Testis (tissue), 3 donors: ENCODE data around the gene SEMA3E. TPM values are rescaled to one million over a fixed set of nuclear protein-coding genes. Genes with fewer than 3 reads are reported as not detected.

Experiments used
- DNase-seq: peaks from one replicate; pipeline ENCODE4 v3.0.0-alpha.2; 2019
- H3K27ac ChIP-seq, 2 donors: fragments of 200-600 bp; sonication (generic); one replicate each; pipeline ENCODE4 v1.5.1; 2019
- H3K27me3 ChIP-seq: fragments of 200-600 bp; sonication (generic); one replicate; pipeline ENCODE4 v1.5.1; 2019
- H3K36me3 ChIP-seq: fragments of 200-600 bp; sonication (generic); one replicate; pipeline ENCODE4 v1.5.1; 2017; ENCODE audit warnings: low read depth; ENCODE audit errors: missing control alignments
- H3K4me1 ChIP-seq: fragments of 200-600 bp; sonication (generic); one replicate; pipeline ENCODE4 v1.5.1; 2019
- H3K4me3 ChIP-seq, 2 donors: fragments of 200-600 bp; sonication (generic); one replicate each; pipeline ENCODE4 v1.5.1; 2017 to 2019
- H3K9me3 ChIP-seq: fragments of 200-600 bp; sonication (generic); one replicate; pipeline ENCODE4 v1.5.1; 2017
- POLR2A ChIP-seq: fragments of 450-650 bp; IDR thresholded peaks from one replicate; pipeline ENCODE4 v1.6.1; 2017; ENCODE audit warnings: antibody characterized with exemption, mild to moderate bottlenecking, moderate library complexity
- WGBS, 2 donors: methylation state at CpG; one replicate each; pipeline ENCODE4 v1.1.5; 2018; 5-methylcytosine and 5-hydroxymethylcytosine counted together
- intact Hi-C: fragments of 100-400 bp; cut with DNase I; formaldehyde crosslinking; loops from one replicate; pipeline ENCODE4 v1.15.1; 2023; ENCODE audit warnings: low total_unique reads
- polyA plus RNA-seq: library from polyadenylated mRNA; stranded (reverse); fragments of 350-450 nt; fragmentation: Illumina TruSeq; extraction: RNeasy Lipid Tissue Mini Kit (QIAGEN cat#74804); gene quantifications from one replicate; pipeline ENCODE4 v1.2.3, GENCODE V29; 2014; ENCODE audit warnings: low read depth, low replicate concordance; ENCODE audit not compliant: insufficient read depth
- total RNA-seq, 2 donors: library from RNA; depleted of rRNA; stranded (reverse); fragments of >200 nt; gene quantifications; one replicate each; pipeline ENCODE4 v1.2.3, GENCODE V29; 2016
- TF ChIP-seq, protein P1 (sequence below), 3 experiments: fragments of 450-650 bp in 2 of 3; fragments of 200-600 bp in 1 of 3; sonication (generic) in 1 of 3; IDR thresholded peaks; one replicate each; pipeline ENCODE4 v1.5.1; 2016 to 2019; ENCODE audit warnings: antibody characterized with exemption in 3 of 3, mild to moderate bottlenecking in 2 of 3, moderate library complexity in 1 of 3

The SEMA3E gene
- total and polyA plus RNA-seq, 3 donors from 2014 or later: 0.19 to 0.47 (median 0.36) TPM

DNA sequence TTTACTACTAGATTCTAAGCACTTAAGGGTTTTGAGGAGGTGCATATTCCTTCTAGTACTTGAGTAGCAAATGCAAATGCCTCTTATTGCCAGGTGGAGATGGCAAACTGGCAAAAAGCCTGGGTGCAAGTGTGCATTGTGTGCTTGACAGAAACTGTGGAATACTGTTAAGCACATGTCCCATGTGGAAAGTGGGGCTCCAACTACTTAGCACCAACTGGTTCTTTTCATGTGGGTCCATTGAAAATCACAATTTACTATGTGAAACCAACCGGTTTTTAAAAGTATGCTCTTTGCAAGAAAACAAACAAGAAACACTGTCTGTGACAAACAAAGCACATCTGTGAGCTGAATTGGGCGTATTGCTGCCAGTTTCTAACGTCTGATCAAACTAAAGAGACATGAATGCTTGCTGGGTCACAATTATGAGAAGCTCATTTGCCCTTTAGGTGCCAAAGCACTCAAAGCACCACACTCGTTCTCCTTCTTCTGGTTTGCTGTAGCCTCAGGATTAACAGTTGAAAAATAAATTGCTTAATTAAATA is 197.4 kb downstream of the SEMA3E start:
- DNase-seq: no peak
- WGBS, 2 donors: 77 to 78% methylated on average over 4 of the region's 4 CpGs
- no peak overlapping the region for H3K4me3 ChIP-seq
- no peak overlapping the region for H3K27ac ChIP-seq
- H3K9me3 ChIP-seq: no peaks in the 10 kb centered on the region
- no peaks in the 10 kb centered on the region for H3K36me3 ChIP-seq
- H3K4me1 ChIP-seq: no peaks in the 10 kb centered on the region
- TF ChIP-seq, protein P1, sequence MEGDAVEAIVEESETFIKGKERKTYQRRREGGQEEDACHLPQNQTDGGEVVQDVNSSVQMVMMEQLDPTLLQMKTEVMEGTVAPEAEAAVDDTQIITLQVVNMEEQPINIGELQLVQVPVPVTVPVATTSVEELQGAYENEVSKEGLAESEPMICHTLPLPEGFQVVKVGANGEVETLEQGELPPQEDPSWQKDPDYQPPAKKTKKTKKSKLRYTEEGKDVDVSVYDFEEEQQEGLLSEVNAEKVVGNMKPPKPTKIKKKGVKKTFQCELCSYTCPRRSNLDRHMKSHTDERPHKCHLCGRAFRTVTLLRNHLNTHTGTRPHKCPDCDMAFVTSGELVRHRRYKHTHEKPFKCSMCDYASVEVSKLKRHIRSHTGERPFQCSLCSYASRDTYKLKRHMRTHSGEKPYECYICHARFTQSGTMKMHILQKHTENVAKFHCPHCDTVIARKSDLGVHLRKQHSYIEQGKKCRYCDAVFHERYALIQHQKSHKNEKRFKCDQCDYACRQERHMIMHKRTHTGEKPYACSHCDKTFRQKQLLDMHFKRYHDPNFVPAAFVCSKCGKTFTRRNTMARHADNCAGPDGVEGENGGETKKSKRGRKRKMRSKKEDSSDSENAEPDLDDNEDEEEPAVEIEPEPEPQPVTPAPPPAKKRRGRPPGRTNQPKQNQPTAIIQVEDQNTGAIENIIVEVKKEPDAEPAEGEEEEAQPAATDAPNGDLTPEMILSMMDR (IDR thresholded peaks at IDR 0.05): no peak
- TF ChIP-seq POLR2A: no peak
- intact Hi-C loops: no loop called here
- H3K27me3 ChIP-seq: no peaks in the 10 kb centered on the region

GRCh38 chr7:83449781-83450180 is 199.2 kb downstream of the SEMA3E start:
- no peak for DNase-seq
- H3K4me3 ChIP-seq: no peak overlapping the region
- intact Hi-C loops: no loop called here
- H3K9me3 ChIP-seq: no peaks in the 10 kb centered on the region
- H3K27me3 ChIP-seq: no peaks in the 10 kb centered on the region
- H3K36me3 ChIP-seq: no peaks in the 10 kb centered on the region
- TF ChIP-seq, protein P1 (IDR thresholded peaks at IDR 0.05): no peak
- TF ChIP-seq POLR2A: no peak
- no peaks in the 10 kb centered on the region for H3K4me1 ChIP-seq
- no peak overlapping the region for H3K27ac ChIP-seq

- intact Hi-C loops: no loop called here
- Histone ChIP-seq H3K27me3 (no peaks in the 10 kb centered on the region), H3K4me3 (no peak overlapping the region), H3K27ac (no peak overlapping the region), H3K4me1 (no peaks in the 10 kb centered on the region), H3K9me3 (no peaks in the 10 kb centered on the region), H3K36me3 (no peaks in the 10 kb centered on the region)
- no peak for DNase-seq
- WGBS, 2 donors: 40 to 63% methylated on average over 2 of the region's 2 CpGs
- no peak for TF ChIP-seq POLR2A
- TF ChIP-seq, protein P1 (IDR thresholded peaks at IDR 0.05): no peak
Observed at GRCh38 chr7:83447681-83448080, 201.3 kb downstream of the SEMA3E start.

GRCh38 chr7:83446102-83446669 is 202.8 kb downstream of the SEMA3E start:
- Histone ChIP-seq H3K36me3 (no peaks in the 10 kb centered on the region), H3K9me3 (no peaks in the 10 kb centered on the region), H3K27ac (no peak overlapping the region), H3K4me1 (no peaks in the 10 kb centered on the region), H3K4me3 (no peak overlapping the region), H3K27me3 (no peaks in the 10 kb centered on the region)
- WGBS, 2 donors: 58 to 60% methylated on average over 4 of the region's 4 CpGs
- TF ChIP-seq, protein P1 (IDR thresholded peaks at IDR 0.05): no peak
- no peak for TF ChIP-seq POLR2A
- intact Hi-C loops: no loop called here
- DNase-seq: no peak

DNA sequence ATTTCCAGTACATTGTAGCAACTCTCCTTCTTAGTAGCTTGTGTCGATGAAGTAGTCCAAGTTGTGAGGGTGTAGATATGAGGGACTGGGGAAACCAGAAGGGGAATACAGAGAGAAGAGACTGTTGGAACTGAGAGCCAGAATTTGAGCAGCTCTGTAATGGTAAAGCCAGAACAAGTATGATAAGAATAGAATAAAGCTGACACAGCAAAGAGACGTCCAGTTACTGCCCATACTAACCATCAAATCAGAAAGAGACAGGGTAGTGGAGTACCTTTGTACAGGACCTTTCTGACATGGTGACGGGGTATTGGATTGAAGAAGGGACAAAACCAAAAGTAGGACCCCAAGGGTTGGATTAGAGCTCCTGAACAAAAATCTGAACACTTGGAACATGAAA is 206.0 kb downstream of the SEMA3E start:
- DNase-seq: no peak
- no peak overlapping the region for H3K4me3 ChIP-seq
- H3K4me1 ChIP-seq: no peaks in the 10 kb centered on the region
- intact Hi-C loops: no loop called here
- no peaks in the 10 kb centered on the region for H3K9me3 ChIP-seq
- no peak overlapping the region for H3K27ac ChIP-seq
- H3K36me3 ChIP-seq: no peaks in the 10 kb centered on the region
- no peaks in the 10 kb centered on the region for H3K27me3 ChIP-seq
- TF ChIP-seq POLR2A: no peak
- TF ChIP-seq, protein P1 (IDR thresholded peaks at IDR 0.05): no peak
- WGBS, 2 donors: 65 to 74% methylated on average over 3 of the region's 3 CpGs
